Activated naive CD4-positive, alpha-beta T cell treated with anti-CD3 and anti-CD28 coated beads, Interleukin-2, amount 10 ng/mL, durations not matched to agents 7 days and 5 days (primary cell): ENCODE measurements around the gene CCT3.
"Not testable (repeated sequence)": the region's sequence is repeated elsewhere in the genome, so short reads cannot be mapped to it uniquely, and the experiment has no call there.

Experiments
- CTCF ChIA-PET: fragments of 350-600 bp; sonication (Branson Sonifier 250); formaldehyde crosslinking; loops from one replicate; lab custom pipeline; 2021; ENCODE audit warnings: antibody characterized with exemption; lab: Charles Lee
- DNase-seq: peaks from one replicate; pipeline ENCODE4 v3.0.0-alpha.2; 2020
- H3K27ac Mint-ChIP-seq: one replicate; pipeline ENCODE4 v1.8.0; 2021; ENCODE audit warnings: mild to moderate bottlenecking, moderate library complexity, mixed read lengths
- H3K27me3 Mint-ChIP-seq: one replicate; pipeline ENCODE4 v1.8.0; 2021; ENCODE audit warnings: mild to moderate bottlenecking, mixed read lengths
- H3K36me3 Mint-ChIP-seq: one replicate; pipeline ENCODE4 v1.8.0; 2021; ENCODE audit warnings: mixed read lengths
- H3K4me1 Mint-ChIP-seq: one replicate; pipeline ENCODE4 v1.8.0; 2021; ENCODE audit warnings: mixed read lengths
- H3K4me3 Mint-ChIP-seq: one replicate; pipeline ENCODE4 v1.8.0; 2021; ENCODE audit warnings: mild to moderate bottlenecking, moderate library complexity, mixed read lengths
- H3K9me3 Mint-ChIP-seq: one replicate; pipeline ENCODE4 v1.8.0; 2021; ENCODE audit warnings: mixed read lengths

CCT3 gene

DNA sequence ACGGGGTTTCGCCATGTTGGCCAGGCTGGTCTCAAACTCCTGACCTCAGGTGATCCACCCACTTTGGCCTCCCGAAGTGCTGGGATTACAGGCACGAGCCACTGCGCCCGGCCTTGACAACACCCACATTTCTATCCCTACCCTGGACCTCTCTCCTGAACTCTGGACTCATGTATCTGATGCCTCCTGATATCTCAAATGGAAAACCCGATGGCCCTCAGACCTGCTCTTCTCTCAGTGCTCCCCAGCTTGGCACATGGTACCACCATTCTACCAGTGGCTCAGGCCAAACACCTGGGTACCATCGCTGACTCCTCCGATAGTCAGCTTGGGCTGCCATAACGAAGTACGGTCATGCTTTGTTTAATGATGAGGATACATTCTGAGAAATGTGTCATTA lies 22.4 kb upstream of the CCT3 start:
- H3K27me3 Mint-ChIP-seq: peaks cover 65% of the 10 kb centered on the region
- CTCF ChIA-PET: interaction anchor here (1.1 to 1.8 kb wide), 3 partner anchors 16 to 269 kb away, joined by 3 to 5 read pairs (median 3); no protein-coding TSS in a partner anchor

GRCh38 chr1:156359973-156360372 lies 21.9 kb upstream of the CCT3 start:
- Mint-ChIP-seq H3K4me1 (peaks cover 7% of the 10 kb centered on the region), H3K27me3 (peaks cover 65% of the 10 kb centered on the region), H3K9me3 (no peaks in the 10 kb centered on the region), H3K36me3 (no peaks in the 10 kb centered on the region), H3K4me3 (no peak overlapping the region), H3K27ac (no peak overlapping the region)
- CTCF ChIA-PET: interaction anchor here (1.0 to 2.8 kb wide), 6 partner anchors 11 to 269 kb away, joined by 3 to 14 read pairs (median 5); no protein-coding TSS in a partner anchor
- DNase-seq: no peak

More for the DNA sequence above, 22.4 kb upstream of the CCT3 start:
- Mint-ChIP-seq H3K4me3 (no peak overlapping the region), H3K27ac (no peak overlapping the region), H3K36me3 (no peaks in the 10 kb centered on the region), H3K4me1 (peaks cover 7% of the 10 kb centered on the region), H3K9me3 (no peaks in the 10 kb centered on the region)
- DNase-seq: no peak

GRCh38 chr1:156359249-156359648 lies 21.2 kb upstream of the CCT3 start:
- H3K36me3 Mint-ChIP-seq: no peaks in the 10 kb centered on the region
- H3K4me1 Mint-ChIP-seq: peaks cover 7% of the 10 kb centered on the region
- no peak overlapping the region for H3K27ac Mint-ChIP-seq

GRCh38 chr1:156358641-156359040 lies 20.5 kb upstream of the CCT3 start:
- no peaks in the 10 kb centered on the region for H3K9me3 Mint-ChIP-seq
- CTCF ChIA-PET: interaction anchor here (0.8 to 2.8 kb wide), 8 partner anchors 12 to 262 kb away, joined by 3 to 14 read pairs (median 4); no protein-coding TSS in a partner anchor
- peaks cover 60% of the 10 kb centered on the region for H3K27me3 Mint-ChIP-seq
- no peak overlapping the region for H3K4me3 Mint-ChIP-seq
- no peak overlapping the region for H3K27ac Mint-ChIP-seq
- no peak for DNase-seq
- H3K4me1 Mint-ChIP-seq: peaks cover 7% of the 10 kb centered on the region
- H3K36me3 Mint-ChIP-seq: no peaks in the 10 kb centered on the region

More at GRCh38 chr1:156359249-156359648, 21.2 kb upstream of the CCT3 start:
- CTCF ChIA-PET: interaction anchor here (0.8 to 2.8 kb wide), 8 partner anchors 12 to 249 kb away, joined by 3 to 14 read pairs (median 4); no protein-coding TSS in a partner anchor
- Mint-ChIP-seq H3K9me3 (no peaks in the 10 kb centered on the region), H3K27me3 (peaks cover 65% of the 10 kb centered on the region), H3K4me3 (no peak overlapping the region)
- no peak for DNase-seq

GRCh38 chr1:156357977-156358376 lies 19.9 kb upstream of the CCT3 start:
- H3K27ac Mint-ChIP-seq: no peak overlapping the region
- DNase-seq: no peak
- H3K4me1 Mint-ChIP-seq: peaks cover 7% of the 10 kb centered on the region
- no peak overlapping the region for H3K4me3 Mint-ChIP-seq
- no peaks in the 10 kb centered on the region for H3K36me3 Mint-ChIP-seq
- CTCF ChIA-PET: interaction anchor here (0.7 to 2.8 kb wide), 6 partner anchors 8 to 261 kb away, joined by 3 to 14 read pairs (median 3); no protein-coding TSS in a partner anchor
- H3K9me3 Mint-ChIP-seq: no peaks in the 10 kb centered on the region
- peaks cover 60% of the 10 kb centered on the region for H3K27me3 Mint-ChIP-seq

DNA sequence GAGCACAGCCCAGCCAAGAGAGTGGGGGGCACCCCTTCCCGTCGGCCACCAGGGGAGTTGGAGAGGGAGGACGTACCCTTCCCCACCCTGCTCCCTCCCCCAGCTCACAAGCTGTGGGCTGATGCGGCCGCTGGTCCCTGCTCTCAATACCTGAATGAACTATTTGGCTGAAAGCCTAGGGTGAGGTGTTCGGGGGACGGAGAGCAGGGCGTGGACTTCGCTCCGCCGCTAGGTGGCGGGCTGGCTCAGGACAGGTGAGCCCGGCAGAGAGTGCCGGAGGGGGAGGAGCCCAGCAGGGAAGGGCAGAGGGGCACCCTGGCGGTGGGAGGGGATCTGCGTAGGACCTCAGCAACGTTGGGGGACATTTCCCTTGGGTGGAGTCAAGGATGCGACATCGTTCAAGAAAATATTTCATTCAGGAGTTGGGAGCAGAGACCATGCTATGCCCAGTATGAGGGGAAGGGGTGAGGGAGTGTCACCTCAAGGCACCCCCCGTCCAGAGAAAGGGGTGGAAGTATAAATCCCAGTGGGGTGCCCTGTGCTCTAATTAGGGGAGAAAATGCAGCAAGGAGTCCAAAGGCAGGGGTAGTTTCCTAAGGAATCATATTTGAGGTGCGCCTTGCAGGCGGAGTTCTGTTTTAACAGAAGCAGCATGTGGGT lies 18.9 kb upstream of the CCT3 start:
- peak; percentile 67 for DNase-seq
- no peak overlapping the region for H3K4me3 Mint-ChIP-seq
- H3K9me3 Mint-ChIP-seq: no peaks in the 10 kb centered on the region
- H3K27me3 Mint-ChIP-seq: peaks cover 60% of the 10 kb centered on the region
- peaks cover 7% of the 10 kb centered on the region for H3K4me1 Mint-ChIP-seq
- CTCF ChIA-PET: interaction anchor here (0.9 to 2.8 kb wide), 6 partner anchors 12 to 89 kb away, joined by 3 to 14 read pairs (median 4); no protein-coding TSS in a partner anchor
- no peak overlapping the region for H3K27ac Mint-ChIP-seq
- H3K36me3 Mint-ChIP-seq: no peaks in the 10 kb centered on the region

DNA sequence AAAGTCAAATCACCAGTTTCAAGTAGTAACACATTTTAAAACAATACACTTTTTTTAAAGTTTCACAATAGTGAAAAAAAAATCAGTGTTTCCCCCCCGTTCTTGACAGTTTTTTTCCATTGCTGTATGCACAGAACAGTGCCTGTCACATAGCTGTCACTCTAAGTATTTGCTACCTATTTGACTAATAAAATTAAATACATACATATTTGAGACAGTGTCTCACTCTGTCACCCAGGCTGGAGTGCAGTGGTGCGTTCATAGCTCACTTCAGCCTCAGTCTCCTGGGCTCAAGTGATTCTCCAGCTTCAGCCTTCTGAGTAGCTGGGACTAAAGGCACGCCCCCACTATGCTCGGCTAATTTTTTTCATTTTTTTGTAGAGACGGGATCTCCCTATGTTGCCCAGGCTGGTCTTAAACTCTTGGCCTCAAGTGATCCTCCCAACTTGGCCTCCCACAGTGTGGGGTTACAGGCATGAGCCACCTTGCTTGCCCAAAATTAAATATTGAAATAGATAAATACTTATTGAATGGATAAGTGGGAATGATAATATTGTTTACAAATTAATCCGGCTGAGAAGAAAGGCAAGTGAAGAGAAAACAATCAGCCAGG lies 18.3 kb upstream of the CCT3 start:
- Mint-ChIP-seq H3K27me3 (peaks cover 64% of the 10 kb centered on the region), H3K27ac (no peak overlapping the region)
- CTCF ChIA-PET: interaction anchor here (0.7 to 1.6 kb wide), 6 partner anchors 12 to 90 kb away, joined by 3 to 5 read pairs (median 3); no protein-coding TSS in a partner anchor

GRCh38 chr1:156352481-156352880 lies 14.4 kb upstream of the CCT3 start:
- not testable (repeated sequence) for DNase-seq, H3K4me3 Mint-ChIP-seq, H3K4me1 Mint-ChIP-seq, H3K36me3 Mint-ChIP-seq, H3K9me3 Mint-ChIP-seq, H3K27ac Mint-ChIP-seq
- H3K27me3 Mint-ChIP-seq: peaks cover 33% of the 10 kb centered on the region
- CTCF ChIA-PET: interaction anchor here (0.8 kb wide), 1 partner anchor 33 kb away, joined by 4 read pairs; no protein-coding TSS in a partner anchor

More for the DNA sequence above, 18.3 kb upstream of the CCT3 start:
- DNase-seq: no peak
- Mint-ChIP-seq H3K9me3 (no peaks in the 10 kb centered on the region), H3K4me1 (peaks cover 7% of the 10 kb centered on the region), H3K4me3 (no peak overlapping the region), H3K36me3 (no peaks in the 10 kb centered on the region)

DNA sequence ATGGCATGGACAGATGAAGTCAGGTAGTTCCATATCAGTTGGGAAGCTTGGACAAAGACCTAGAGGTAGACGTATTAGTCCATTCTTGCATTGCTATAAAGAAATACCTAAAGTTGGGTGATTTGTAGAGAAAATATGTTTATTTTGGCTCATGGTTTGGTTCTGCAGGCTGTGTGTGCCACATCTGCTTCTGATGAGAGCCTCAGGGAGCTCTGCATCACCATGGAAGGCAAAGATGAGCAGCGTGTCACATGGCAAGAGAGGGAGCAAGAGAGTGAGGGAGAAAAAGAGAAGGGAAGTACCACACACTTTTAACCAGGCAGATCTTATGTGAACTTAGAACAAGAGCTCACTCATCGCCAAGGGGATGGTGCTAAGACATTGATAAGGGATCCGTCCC lies 9.2 kb upstream of the CCT3 start:
- Mint-ChIP-seq H3K36me3 (no peaks in the 10 kb centered on the region), H3K4me3 (no peak overlapping the region), H3K4me1 (peaks cover 3% of the 10 kb centered on the region), H3K27me3 (peaks cover 32% of the 10 kb centered on the region), H3K9me3 (no peaks in the 10 kb centered on the region), H3K27ac (no peak overlapping the region)
- CTCF ChIA-PET: interaction anchor here (1.3 kb wide), 1 partner anchor 39 kb away, joined by 6 read pairs; no protein-coding TSS in a partner anchor
- DNase-seq: no peak

DNA sequence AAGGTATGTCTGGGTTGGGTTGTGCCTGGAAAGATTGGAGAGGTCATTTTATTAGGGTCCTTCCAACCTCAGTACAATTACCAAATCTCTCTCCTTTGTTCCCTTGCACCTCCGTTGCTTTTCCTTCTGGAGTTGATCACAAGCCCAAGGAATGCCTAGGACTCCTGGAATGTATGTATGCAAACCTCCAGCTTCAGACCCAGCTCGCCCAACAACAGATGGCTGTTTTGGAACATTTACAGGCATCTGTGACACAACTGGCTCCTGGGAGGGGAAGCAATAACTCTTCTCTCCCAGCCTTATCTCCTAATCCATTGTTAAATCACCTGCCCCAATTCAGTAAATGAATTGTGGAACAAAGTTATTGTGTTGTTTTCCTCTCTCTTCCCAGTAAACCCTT lies 8.5 kb upstream of the CCT3 start:
- Mint-ChIP-seq H3K36me3 (no peaks in the 10 kb centered on the region), H3K9me3 (no peaks in the 10 kb centered on the region), H3K27me3 (peaks cover 28% of the 10 kb centered on the region), H3K4me3 (no peak overlapping the region), H3K27ac (no peak overlapping the region), H3K4me1 (peaks cover 3% of the 10 kb centered on the region)
- DNase-seq: no peak
- CTCF ChIA-PET: no interaction called here

DNA sequence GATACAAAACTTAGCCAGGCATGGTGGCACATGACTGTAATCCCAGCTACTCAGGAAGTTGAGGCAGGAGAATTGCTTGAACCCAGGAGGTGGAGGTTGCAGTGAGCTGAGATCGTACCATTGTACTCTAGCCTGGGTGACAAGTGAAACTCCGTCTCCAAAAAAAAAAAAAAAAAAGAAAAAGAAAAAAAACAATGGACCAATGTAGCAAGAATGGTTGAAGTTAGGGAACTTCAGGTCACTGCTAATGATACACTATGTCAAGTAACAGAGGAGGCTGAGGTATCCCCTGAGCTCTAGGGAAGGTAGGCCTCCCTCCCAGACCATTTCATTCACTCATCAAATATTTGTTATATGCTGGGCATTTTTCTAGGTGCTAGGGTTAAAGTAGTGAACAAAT lies 7.9 kb upstream of the CCT3 start:
- H3K9me3 Mint-ChIP-seq, H3K27ac Mint-ChIP-seq, CTCF ChIA-PET, H3K4me3 Mint-ChIP-seq, DNase-seq, H3K36me3 Mint-ChIP-seq, H3K4me1 Mint-ChIP-seq: not testable (repeated sequence)
- peaks cover 28% of the 10 kb centered on the region for H3K27me3 Mint-ChIP-seq

DNA sequence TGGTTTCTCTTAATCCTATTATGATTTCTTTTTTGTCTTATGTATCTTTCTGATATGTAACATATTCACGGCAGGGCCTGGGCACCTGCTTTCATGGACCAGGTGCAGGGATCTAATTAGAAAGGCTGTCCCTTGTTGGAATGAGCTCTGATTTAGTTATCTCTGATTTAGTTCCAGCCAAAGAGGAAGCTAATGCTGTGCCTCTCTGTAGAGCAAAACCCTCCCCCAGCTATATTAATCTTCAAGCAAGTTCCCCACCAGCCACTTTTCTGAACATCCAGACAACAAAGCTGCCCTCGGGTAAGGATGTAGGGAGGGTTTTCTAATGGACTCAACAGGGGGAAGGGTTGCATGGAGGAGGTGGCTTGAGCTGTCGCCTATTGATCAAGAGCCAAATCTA lies 6.3 kb upstream of the CCT3 start:
- Mint-ChIP-seq H3K27ac (no peak overlapping the region), H3K36me3 (no peaks in the 10 kb centered on the region), H3K9me3 (no peaks in the 10 kb centered on the region), H3K27me3 (peaks cover 28% of the 10 kb centered on the region), H3K4me3 (no peak overlapping the region), H3K4me1 (peaks cover under 1% of the 10 kb centered on the region)
- DNase-seq: no peak
- CTCF ChIA-PET: interaction anchor here (1.0 to 1.1 kb wide), 3 partner anchors 12 to 102 kb away, joined by 3 to 5 read pairs (median 4); no protein-coding TSS in a partner anchor

- H3K27ac Mint-ChIP-seq: no peak overlapping the region
- peaks cover 11% of the 10 kb centered on the region for H3K4me1 Mint-ChIP-seq
- H3K27me3 Mint-ChIP-seq: peaks cover 25% of the 10 kb centered on the region
- H3K4me3 Mint-ChIP-seq: no peak overlapping the region
- H3K9me3 Mint-ChIP-seq: no peaks in the 10 kb centered on the region
- no peak for DNase-seq
- CTCF ChIA-PET: interaction anchor here (1.1 to 1.4 kb wide), 3 partner anchors 9 to 44 kb away, joined by 3 to 5 read pairs (median 4); no protein-coding TSS in a partner anchor
- peaks cover 2% of the 10 kb centered on the region for H3K36me3 Mint-ChIP-seq
Measured at GRCh38 chr1:156342166-156342955, 4.3 kb upstream of the CCT3 start.

DNA sequence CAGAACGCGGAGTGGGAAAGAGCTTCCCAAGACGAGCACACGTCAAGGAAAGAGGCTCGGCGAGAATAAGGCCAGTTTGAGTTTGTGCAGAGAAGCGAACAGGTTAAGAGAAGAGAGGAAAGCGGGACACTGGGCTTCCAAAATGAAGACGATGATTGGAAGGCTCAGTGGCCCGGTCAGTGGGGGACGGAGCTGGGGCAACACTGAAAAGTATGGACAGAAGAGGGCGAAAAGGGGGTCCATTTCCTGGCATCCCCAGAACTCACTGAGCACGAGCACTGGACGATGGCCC lies 258 bp downstream of the CCT3 start:
- peak overlapping the region; percentile 92 for H3K4me3 Mint-ChIP-seq
- peaks cover 32% of the 10 kb centered on the region for H3K36me3 Mint-ChIP-seq
- H3K27ac Mint-ChIP-seq: peak overlapping the region; percentile 98
- DNase-seq: no peak
- H3K9me3 Mint-ChIP-seq: no peaks in the 10 kb centered on the region
- H3K4me1 Mint-ChIP-seq: peaks cover 39% of the 10 kb centered on the region
- CTCF ChIA-PET: interaction anchor here (0.6 to 1.9 kb wide), 2 partner anchors 16 to 380 kb away, joined by 4 to 5 read pairs; no protein-coding TSS in a partner anchor
- H3K27me3 Mint-ChIP-seq: no peaks in the 10 kb centered on the region
